AG10803 (cell line): Measurements from ENCODE around the gene ZNF525.
"Not testable (repeated sequence)": the region's sequence is repeated elsewhere in the genome, so short reads cannot be mapped to it uniquely, and the experiment has no call there.

Experiments used
- DNase-seq: peaks from one replicate; pipeline ENCODE4 v3.0.0; 2010; ENCODE audit warnings: low read depth
- H3K4me3 ChIP-seq: 2 replicates; pipeline ENCODE4 v1.5.1; 2011; ENCODE audit warnings: mild to moderate bottlenecking, low read length, control low read depth
- CTCF ChIP-seq: conservative IDR thresholded peaks from 2 replicates; pipeline ENCODE4 v1.5.1; 2011; ENCODE audit warnings: mild to moderate bottlenecking, low read length, control low read depth, inconsistent platforms

Gene ZNF525

GRCh38 chr19:53396525-53396868, 31.0 kb downstream of the ZNF525 start:
- no peak overlapping the region for H3K4me3 ChIP-seq

GRCh38 chr19:53397918-53398317, 32.4 kb downstream of the ZNF525 start:
- DNase-seq: not testable (repeated sequence)

More at GRCh38 chr19:53396525-53396868, 31.0 kb downstream of the ZNF525 start:
- DNase-seq: no peak
- no peak for TF ChIP-seq CTCF

GRCh38 chr19:53409505-53410204, 44.1 kb downstream of the ZNF525 start:
- no peak overlapping the region for H3K4me3 ChIP-seq
- DNase-seq: no peak
- no peak for TF ChIP-seq CTCF

More at GRCh38 chr19:53397918-53398317, 32.4 kb downstream of the ZNF525 start:
- not testable (repeated sequence) for H3K4me3 ChIP-seq

GRCh38 chr19:53420520-53421315, 55.2 kb downstream of the ZNF525 start:
- not testable (repeated sequence) for DNase-seq, H3K4me3 ChIP-seq

GRCh38 chr19:53422551-53422950, 57.0 kb downstream of the ZNF525 start:
- TF ChIP-seq CTCF: no peak
- DNase-seq: no peak
- H3K4me3 ChIP-seq: no peak overlapping the region

- DNase-seq, H3K4me3 ChIP-seq: not testable (repeated sequence)
Measured at GRCh38 chr19:53423074-53423473, 57.6 kb downstream of the ZNF525 start.

- DNase-seq, H3K4me3 ChIP-seq: not testable (repeated sequence)
Measured at GRCh38 chr19:53423680-53424079, 58.2 kb downstream of the ZNF525 start.

GRCh38 chr19:53424968-53425597, 59.6 kb downstream of the ZNF525 start:
- DNase-seq: peak; percentile 63
- H3K4me3 ChIP-seq: no peak overlapping the region

More at GRCh38 chr19:53424968-53425597, 59.6 kb downstream of the ZNF525 start:
- peak; percentile 82 for TF ChIP-seq CTCF
